SK-N-MC (cell line): ENCODE measurements around the gene ZNF91.
"Not testable (repeated sequence)": the region's sequence is repeated elsewhere in the genome, so short reads cannot be mapped to it uniquely, and the experiment has no call there.

Experiments
- EZH2 ChIP-seq: fragments of 200-600 bp; sonication (generic); IDR thresholded peaks from one replicate; pipeline ENCODE4 v1.6.1; 2017; ENCODE audit warnings: antibody characterized with exemption
- FOXP2 ChIP-seq: optimal IDR thresholded peaks from 2 replicates; pipeline ENCODE3; 2011; ENCODE audit warnings: mild to moderate bottlenecking, moderate library complexity; ENCODE audit not compliant: insufficient read depth; ENCODE audit errors: extremely low read length, control extremely low read depth
- POLR2AphosphoS5 ChIP-seq: IDR thresholded peaks from 2 replicates; pipeline ENCODE4 v1.6.1; 2012; ENCODE audit warnings: mild to moderate bottlenecking, low read depth, low read length, borderline replicate concordance

DNA sequence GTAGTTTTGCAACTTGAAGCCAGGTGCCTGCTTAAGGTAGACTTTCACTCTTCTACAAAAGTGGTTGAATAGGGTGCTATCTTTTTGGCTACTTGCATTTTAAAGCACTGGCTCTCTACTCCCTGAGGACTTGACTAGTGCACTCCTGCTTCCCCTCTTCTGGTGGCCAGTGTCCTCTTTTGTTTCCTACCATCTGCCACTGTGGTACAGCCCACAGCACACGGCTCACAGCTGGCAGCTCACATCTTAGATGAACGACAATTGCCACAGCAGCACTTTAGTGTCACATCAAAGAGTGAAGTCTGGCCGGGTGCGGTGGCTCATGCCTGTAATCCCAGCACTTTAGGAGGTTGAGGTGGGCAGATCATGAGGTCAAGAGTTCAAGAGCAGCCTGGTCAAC is 15.6 kb downstream of the ZNF91 start:
- not testable (repeated sequence) for TF ChIP-seq POLR2AphosphoS5, EZH2, FOXP2
